Activated CD8-positive, alpha-beta memory T cell treated with anti-CD3 and anti-CD28 coated beads, Interleukin-2, amount 50 U/mL, for 24 hours (primary cell): Measurements from ENCODE around the gene PIKFYVE.
"Not testable (repeated sequence)": the region's sequence is repeated elsewhere in the genome, so short reads cannot be mapped to it uniquely, and the experiment has no call there.

Source experiments
- DNase-seq: peaks from one replicate; pipeline ENCODE4 v3.0.0-alpha.2; 2020; ENCODE audit errors: extremely low read depth

Gene PIKFYVE

DNA sequence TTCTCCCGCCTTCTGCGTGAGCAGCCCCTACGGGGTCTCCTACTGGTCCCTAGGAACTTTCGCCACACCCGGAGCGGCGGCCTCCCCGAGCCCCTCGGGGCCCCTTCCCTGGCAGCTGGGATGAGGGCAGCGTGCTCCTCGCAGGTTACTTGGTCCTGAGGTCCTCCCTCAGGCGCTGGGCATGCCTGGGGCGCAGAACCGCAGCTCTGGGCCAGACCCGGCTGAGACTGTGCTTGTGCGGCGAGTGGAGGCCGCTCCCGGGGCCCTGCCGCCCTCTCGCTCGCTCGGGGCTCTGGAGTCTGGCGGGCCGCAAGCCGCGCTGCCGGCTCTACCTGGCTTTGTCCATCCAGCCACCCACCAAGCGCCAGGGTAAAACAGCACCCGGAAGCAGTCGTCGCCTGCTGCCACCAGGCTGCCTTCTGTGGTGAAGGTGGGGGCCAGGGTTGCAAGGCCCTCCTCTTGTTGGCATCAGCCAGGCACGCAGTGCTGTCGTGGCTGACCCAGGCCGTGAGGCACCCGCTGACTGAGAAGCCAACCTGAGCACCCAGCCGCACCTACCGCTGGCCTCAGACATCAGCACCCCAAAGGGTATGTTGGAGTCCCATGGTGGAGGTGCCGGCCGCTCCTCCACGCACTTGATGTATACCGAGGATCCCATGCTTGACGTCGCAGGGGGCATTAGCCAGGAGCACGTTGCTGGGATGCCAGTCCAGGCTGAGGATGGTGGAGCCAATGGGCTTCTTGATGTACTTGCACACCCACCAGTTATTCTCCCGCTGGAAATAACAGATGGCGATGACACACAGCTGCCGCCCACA is 94.4 kb downstream of the PIKFYVE start:
- no peak for DNase-seq

DNA sequence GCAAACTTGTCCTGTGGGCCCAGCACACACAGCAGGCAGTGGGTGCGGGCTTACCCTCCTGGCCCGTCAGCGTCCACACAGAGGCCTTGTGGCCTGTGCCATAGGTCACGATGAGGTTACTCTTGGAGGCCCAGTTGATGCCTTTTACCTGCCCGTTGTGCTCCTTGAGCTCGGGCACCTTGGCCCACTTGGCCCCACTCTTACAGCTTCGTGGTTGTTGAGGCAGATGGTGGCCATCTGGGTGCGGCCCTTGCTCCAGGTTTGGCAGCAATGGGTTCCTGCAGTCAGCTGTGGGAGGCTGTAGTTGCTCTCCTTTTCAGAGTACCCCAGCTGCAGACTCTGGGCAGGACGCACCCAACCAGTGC is 95.0 kb downstream of the PIKFYVE start:
- DNase-seq = no peak

DNA sequence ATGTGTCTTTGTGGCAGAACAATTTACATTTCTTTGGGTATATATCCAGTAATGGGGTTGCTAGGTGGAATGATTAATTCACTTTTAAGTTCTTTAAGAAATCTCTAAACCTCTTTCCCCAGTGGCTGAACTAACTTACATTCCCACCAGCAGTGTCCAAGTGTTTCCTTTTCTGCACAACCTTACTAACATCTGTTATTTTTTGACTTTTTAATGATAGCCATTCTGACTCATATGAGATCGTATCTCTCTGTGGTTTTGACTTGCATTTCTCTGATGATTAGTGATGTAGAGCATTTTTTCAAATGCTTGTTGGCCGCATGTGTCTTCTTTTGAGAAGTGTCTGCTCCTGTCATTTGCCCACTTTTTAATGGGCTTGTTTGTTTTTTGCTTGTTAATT is 97.4 kb downstream of the PIKFYVE start:
- DNase-seq = no peak

DNA sequence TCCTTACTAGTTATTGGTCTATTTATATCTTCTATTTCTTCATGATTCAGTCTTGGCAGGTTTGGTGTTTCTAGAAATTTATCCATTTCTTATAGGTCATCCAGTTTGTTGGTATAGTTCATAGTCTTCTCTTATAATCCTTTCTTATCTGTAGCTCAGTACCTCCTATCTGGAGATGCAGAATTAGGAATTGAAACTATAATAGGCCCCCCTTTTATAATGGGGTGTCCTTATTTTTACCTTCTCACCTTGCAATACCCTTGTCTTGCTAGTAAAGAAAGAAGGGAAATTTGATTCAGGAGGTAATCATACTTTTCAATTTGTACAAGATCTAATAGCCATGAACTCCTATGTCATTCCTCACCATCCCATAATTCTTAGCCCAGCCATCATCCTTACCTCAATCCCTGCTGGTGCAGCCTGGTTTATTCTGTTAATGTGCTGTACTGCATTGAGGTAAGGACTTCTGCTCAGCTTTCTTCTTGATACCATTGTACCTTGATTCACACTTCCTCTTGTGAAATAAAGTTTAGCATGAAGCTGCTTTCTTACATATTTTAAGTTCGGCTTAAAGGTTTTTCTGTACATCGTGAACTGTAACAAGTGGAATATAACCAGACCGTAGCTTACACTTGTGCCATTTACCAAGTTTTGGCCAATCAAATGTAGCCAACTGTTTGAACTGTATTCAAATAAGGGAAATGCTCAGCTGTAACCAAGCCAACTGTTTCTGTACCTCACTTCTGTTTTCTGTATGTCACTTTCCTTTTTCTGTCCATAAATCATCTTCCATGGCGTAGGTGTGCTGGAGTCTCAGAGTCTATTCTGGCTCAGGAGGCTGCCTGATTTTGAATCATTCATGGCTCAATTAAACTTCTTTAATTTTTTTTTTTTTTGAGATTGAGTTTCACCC is 100.4 kb downstream of the PIKFYVE start:
- DNase-seq = no peak

DNA sequence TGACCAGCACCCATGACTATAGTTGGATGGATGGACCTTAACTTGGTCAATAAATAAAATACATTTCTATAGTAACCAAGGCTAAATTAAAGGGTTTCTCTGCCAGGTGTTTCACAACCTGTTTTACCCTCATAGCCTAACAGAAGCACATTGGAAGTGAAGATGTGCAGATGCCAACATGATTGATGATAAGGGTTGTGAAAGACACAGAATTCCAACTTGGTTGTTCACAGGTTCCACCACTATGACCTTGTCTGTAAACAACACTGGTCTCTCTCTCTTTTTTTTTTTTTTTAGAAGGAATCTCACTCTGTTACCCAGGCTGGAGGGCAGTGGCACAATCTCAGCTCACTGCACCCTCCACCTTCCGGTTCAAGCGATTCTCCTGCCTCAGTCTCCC is 103.0 kb downstream of the PIKFYVE start:
- DNase-seq = no peak

DNA sequence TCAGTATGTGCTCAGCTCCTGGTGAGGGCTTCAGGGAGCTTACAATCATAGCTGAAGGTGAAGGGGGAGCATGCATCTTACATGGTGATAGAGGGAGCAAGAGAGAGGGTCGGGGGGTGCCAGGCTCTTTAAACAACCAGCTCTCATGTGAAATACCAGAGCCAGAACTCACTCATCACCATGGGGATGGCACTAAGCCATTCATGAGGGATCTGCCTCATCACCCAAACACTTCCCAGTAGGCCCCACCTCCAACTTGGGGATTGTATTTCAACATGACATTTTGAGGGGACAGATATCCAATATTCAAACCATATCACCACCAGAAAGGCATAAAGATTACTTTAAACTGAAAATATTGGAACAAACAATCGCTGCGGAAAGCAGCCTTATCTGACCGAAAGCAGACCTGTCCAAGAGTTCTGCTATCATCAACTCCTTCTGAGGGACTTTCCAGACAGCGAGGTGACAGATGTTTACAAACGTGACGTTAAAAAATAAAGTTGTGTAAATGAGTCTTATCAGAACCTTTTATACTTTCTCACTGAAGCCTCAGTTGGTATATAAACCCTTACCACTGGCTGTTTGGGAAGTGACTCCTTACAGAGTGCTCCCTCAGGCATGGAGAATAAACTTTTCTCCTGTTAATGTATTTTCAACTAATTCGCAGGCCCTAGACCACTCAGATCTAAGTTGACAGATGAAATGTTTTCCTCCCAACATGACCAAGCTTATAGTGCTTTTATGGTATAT is 105.0 kb downstream of the PIKFYVE start:
- DNase-seq = no peak

DNA sequence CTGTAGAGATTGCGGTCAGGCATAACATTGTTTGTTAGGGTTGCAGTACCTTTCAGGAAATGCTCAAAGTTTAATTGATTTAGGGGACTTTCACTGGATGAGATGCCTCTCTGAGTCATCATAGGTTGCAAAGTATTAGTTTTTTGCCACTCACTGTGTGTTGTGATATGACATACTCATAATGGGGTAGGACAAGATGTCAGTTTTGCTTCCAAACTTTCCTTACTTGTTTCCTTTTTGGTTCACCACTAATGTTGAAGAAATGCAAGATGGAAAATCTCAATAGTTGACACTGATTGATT is 105.5 kb downstream of the PIKFYVE start:
- DNase-seq = no peak

DNA sequence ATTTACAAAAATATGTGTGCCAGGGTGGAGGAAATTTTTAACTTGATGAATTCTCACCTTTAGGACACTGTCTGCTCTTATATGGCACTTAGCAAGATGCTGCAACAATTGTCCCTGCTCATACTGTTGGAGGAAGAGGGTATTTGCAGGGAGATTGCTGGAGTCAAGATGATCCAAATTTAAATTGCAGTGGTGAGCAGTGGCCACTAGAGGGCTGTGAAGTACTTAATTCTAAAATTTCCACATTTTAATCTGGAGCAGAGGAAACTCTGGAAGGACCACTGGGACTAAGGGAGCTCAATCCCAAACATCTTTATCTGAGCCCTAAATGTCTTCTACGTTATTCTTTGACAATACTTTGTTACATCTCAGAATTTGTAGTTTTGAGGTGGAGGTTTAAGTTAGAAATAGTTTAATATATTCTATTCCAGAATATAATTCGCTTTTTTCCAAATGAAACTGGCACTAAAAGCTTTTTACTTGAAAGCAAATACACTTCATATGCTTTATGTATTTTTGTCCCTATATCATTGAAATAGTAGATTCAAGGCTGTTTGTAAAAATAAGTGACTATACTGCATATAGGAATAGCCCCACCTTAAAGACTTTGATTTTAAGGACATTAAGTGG is 107.5 kb downstream of the PIKFYVE start:
- peak; percentile 12 for DNase-seq

DNA sequence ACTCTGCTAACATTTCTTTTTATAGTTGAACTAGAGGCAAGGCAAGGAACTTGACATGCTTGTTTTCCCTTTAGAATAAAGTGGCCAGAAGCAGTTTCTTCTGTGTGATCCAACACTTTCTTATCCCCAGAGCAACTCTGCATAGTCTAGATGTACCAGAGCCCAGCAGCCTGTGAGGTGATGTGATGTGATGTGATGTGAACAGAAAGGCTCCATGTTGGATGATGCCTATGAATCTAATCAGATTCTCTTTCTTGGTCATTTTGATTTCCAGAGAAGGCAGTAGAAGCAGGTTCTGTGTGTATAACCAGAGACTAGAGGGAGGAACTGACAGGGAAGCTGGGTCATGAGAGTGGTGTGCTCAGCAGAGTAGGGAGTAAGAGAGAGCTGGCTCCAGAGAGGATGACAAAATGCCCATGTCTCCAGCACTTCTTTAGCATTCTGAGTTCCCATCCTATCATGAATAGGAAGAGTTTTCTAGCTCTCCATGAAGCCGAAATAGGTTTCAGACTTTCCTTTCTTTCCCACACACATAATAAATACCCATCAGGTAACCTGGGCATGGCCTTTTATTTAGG is 109.5 kb downstream of the PIKFYVE start:
- no peak for DNase-seq

DNA sequence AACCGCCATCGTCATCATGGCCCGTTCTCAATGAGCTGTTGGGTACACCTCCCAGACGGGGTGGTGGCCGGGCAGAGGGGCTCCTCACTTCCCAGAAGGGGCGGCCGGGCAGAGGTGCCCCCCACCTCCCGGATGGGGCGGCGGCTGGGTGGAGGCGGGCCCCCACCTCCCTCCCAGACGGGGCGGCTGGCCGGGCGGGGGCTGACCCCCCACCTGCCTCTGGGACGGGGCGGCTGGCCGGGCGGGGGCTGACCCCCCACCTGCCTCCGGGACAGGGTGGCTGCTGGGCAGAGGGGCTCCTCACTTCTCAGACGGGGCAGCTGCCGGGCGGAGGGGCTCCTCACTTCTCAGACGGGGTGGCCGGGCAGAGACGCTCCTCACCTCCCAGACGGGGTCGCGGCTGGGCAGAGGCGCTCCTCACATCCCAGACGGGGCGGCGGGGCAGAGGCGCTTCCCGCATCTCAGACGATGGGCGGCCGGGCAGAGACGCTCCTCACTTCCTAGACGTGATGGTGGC is 111.3 kb downstream of the PIKFYVE start:
- not testable (repeated sequence) for DNase-seq

DNA sequence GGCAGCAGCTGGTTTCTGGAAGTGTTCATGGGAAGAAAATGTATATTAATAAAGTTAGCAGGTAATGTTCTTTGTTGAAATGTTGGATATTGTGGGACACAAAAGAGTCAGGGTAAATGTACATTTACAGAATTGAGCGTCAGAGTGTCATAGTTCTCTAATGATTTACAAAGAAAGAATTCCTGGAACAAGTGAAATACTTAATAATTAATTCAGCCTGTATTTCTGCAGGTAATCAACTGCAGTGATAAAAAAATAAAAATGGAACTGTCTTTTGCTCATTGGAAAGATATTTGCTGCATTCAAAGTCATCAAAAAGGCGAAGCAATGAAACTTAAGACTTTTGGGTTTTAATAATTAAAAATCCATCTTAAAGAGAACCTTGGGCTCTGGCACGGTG is 113.1 kb downstream of the PIKFYVE start:
- DNase-seq = no peak

DNA sequence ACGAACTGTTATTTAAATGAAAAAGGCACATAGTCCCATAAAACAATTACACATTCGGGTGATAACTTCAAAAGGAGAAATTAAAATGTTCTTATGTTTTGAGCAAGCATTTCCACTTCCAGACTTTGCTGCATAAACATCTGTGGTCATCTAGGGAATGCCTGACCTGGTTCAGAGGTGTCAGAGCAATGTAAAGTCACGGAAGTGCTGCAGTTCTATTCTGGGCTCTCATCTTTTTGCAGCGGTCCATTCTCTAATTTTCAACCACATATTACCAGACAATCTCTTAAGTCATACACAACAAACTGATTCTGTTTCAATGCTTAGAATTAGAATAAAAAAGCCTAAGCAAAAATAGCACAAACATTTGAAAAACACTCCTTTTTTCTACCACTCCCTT is 118.6 kb downstream of the PIKFYVE start:
- no peak for DNase-seq

DNA sequence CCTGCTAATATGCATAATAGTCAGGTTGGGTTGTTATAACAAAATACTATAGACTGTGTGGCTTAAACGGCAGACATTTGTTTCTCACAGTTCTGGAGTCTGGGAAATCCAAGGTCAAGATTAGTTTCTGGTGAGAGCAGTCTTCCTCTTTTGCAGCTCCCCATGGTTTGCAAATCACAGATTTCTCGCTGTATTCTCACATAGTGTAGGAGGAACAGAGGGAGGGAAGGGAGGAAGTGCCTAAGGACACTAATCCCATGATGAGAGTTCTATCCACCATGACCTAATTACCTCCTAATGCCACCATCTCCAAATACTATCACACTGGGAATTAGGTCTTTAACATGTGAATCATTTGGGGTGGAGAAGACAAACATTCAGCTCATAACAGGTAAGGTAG is 120.5 kb downstream of the PIKFYVE start:
- DNase-seq = no peak

DNA sequence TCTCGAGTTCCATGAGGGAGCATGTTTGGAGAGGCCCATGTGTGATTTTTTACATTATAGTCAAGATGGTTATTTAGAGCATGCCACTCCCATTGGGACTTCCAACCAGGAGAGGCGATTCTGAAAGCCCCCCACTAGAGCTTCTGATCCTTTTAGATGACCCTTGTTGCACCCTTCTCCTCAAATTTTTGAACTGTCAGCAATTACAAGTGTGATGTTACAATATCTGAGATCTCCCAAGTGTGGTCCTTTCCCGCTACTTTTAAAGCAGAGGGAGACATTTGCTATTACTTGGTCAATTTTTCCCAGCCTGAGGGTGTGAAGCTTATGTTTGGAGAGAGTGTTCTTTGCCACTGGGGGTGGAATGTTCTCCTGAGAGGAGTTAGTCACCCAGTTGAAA is 123.9 kb downstream of the PIKFYVE start:
- no peak for DNase-seq

DNA sequence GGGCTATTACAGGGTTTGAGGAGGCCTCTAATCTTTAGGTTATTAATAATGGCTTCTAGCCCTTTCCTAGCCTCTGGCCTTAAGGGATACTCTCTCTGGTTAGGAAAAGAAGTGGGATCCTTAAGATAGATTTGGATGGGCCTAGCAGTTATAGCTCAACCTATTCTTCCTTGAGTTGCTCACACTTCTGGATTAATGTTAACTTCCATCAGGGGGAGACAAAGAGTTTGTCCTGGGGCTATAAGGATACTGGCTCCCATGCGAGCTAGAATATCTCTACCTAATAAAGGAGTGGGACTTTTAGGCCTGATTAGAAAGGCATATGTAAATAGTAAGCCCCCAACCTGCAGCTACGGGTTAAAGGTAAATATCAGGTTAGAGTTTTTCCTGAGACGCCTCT is 126.2 kb downstream of the PIKFYVE start:
- DNase-seq = no peak

DNA sequence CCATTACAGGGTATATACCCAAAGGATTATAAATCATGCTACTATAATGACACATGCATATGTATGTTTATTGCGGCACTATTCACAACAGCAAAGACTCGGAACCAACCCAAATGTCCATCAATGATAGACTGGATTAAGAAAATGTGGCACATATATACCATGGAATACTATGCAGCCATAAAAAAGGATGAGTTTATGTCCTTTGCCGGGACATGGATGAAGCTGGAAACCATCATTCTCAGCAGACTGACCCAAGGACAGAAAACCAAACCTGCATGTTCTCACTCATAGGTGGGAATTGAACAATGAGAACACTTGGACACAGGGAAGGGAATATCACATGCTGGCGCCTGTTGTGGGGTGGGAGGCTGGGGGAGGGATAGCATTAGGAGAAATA is 130.7 kb downstream of the PIKFYVE start:
- DNase-seq = not testable (repeated sequence)

DNA sequence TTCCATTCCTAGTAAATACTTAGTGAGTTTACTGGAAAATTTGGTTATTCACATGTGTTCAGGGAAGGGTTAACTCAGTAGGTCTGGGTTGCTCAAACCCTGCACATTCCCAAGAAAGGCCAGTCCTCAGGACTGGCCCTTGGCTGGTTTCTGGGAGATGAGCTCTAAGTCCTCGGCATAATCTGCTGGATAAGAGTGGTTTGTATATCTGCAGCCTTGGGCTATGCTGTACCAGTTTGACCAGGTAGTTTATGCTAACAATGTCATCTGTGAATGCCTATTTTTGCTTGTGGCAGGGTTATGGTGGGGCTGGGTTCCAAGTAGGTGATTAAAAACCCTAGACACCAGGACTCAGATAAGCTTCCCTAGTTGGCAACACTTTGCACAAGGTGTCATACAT is 133.1 kb downstream of the PIKFYVE start:
- no peak for DNase-seq

DNA sequence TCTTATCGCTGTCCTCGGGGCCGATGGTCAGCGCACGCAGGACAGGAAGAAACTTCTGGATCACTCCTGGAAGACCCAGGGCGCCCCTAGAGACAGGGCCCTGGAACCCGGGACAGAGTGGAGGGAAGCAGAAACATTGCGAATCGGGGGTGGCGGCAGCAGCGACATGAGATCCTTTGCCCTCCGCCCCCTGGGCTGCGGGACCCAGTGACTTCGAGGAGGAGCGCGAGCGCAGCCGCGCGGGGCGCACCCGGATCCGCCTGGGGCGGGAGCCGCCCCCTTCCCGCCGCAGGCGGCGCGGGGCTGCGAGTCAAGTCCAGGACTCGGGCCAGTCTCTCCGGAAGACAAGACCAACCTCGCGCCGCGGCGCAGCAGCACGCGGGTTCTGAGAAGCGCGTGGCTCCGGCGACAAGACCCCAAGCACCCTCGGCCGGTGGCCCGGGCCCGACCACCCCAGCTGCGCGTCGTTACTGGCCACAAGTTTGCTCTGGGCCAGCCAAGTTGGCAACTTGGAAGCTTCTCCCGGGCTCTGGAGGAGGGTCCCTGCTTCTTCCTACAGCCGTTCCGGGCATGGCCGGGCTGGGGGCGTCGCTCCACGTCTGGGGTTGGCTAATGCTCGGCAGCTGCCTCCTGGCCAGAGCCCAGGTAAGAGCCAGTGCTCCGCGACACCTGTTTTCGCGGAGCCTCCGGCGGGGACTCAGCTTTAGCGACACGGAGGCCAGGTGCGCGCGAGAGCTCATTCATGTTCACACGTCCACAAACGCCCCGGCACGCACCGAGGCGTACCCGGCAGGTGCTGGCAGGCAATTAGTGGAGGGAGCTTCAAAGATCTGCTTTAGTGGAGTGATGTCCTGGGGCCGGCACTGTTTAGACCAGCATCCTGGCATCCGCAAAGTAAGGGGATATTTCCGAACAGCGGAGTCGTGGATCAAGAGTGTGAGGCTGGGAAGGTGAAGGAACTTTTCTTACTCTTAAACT is 140.7 kb downstream of the PIKFYVE start, which contains the start of gene PTH2R:
TSS of gene PTH2R (plus strand) at position 319 of the 978 bp plus-strand sequence. CDS start at position 571, 252 bp downstream.
- no peak for DNase-seq

DNA sequence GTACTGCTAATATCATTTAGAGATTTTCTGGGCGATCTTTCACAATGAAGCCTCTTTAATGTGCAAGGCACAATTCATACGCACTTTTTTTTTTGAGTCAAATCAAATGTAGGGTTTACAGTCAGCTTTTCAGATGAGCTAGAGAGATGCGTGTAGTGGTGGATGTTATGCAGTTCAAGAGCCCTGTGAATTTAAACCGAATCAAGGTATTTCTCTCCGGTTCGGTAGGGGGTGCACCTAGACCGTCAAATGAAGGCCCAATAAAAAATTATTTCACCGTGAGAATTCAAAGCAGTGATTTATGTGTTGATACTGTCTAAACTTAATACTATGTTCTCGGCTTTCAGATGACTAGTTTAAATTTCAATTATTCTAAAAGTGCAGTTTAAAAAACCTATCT is 141.6 kb downstream of the PIKFYVE start:
- no peak for DNase-seq
